Karpas-422 (cell line): ENCODE measurements around the gene OBSCN. TPM values are rescaled to one million over a fixed set of nuclear protein-coding genes. Genes with fewer than 3 reads are reported as not detected.

ENCODE experiments used
- DNase-seq: peaks from one replicate; pipeline ENCODE4 v3.0.0-alpha.2; 2015
- H2AFZ ChIP-seq: fragments of 200-600 bp; sonication (generic); 2 replicates; pipeline ENCODE4 v1.6.1; 2014; ENCODE audit warnings: antibody characterized with exemption, low read length, mixed read lengths
- H3K27ac ChIP-seq: fragments of 200-600 bp; sonication (generic); 2 replicates; pipeline ENCODE4 v1.5.1; 2014; ENCODE audit warnings: mild to moderate bottlenecking, low read length, moderate library complexity
- H3K27me3 ChIP-seq: fragments of 200-600 bp; sonication (generic); 2 replicates; pipeline ENCODE4 v1.6.1; 2014; ENCODE audit warnings: low read length, mixed read lengths
- H3K36me3 ChIP-seq: fragments of 200-600 bp; sonication (generic); 2 replicates; pipeline ENCODE4 v1.6.1; 2014; ENCODE audit warnings: low read length, mixed read lengths; ENCODE audit not compliant: insufficient read depth
- H3K4me1 ChIP-seq: fragments of 200-600 bp; sonication (generic); 2 replicates; pipeline ENCODE4 v1.6.1; 2014; ENCODE audit warnings: mild to moderate bottlenecking, low read length, mixed read lengths
- H3K4me2 ChIP-seq: fragments of 200-600 bp; sonication (generic); 2 replicates; pipeline ENCODE4 v1.6.1; 2014; ENCODE audit warnings: low read length, low read depth, mild to moderate bottlenecking; ENCODE audit not compliant: poor library complexity, severe bottlenecking
- H3K4me3 ChIP-seq: fragments of 200-600 bp; sonication (generic); 2 replicates; pipeline ENCODE4 v1.5.1; 2014; ENCODE audit warnings: mild to moderate bottlenecking, antibody characterized with exemption, low read length, mixed read lengths
- H3K79me2 ChIP-seq: fragments of 200-600 bp; sonication (generic); 2 replicates; pipeline ENCODE4 v1.6.1; 2014; ENCODE audit warnings: mild to moderate bottlenecking, low read length, mixed read lengths
- H3K9ac ChIP-seq: fragments of 200-600 bp; sonication (generic); 2 replicates; pipeline ENCODE4 v1.6.0; 2014; ENCODE audit warnings: low read length
- H3K9me2 ChIP-seq: fragments of 200-600 bp; sonication (generic), shearing (Covaris generic); replicated peaks from 2 replicates; pipeline ENCODE4 v1.6.0; 2014; ENCODE audit warnings: mild to moderate bottlenecking, low read length, moderate library complexity; ENCODE audit not compliant: insufficient read depth
- H3K9me3 ChIP-seq: fragments of 300-700, 200-600 bp; sonication (generic); 2 replicates; pipeline ENCODE4 v1.6.1; 2014; ENCODE audit warnings: low read length, mixed read lengths
- H4K20me1 ChIP-seq: fragments of 200-600 bp; sonication (generic); 2 replicates; pipeline ENCODE4 v1.6.1; 2014; ENCODE audit warnings: mild to moderate bottlenecking, antibody characterized with exemption, low read length, low read depth; ENCODE audit not compliant: insufficient read depth
- total RNA-seq: library from RNA; depleted of rRNA; stranded (reverse); fragments of >200 nt; shearing (Covaris generic); gene quantifications from 2 replicates; pipeline ENCODE4 v1.2.3, GENCODE V29; 2014; ENCODE audit warnings: low replicate concordance

OBSCN gene
- total RNA-seq, 1 experiment from 2014 or later, result 17.5 TPM

GRCh38 chr1:228351850-228352249, 144.0 kb downstream of the OBSCN start:
- no peak overlapping the region for H3K4me3 ChIP-seq
- H3K36me3 ChIP-seq, result no peaks in the 10 kb centered on the region
- no peak for DNase-seq
- no peak overlapping the region for H2AFZ ChIP-seq
- H3K27ac ChIP-seq, result no peak overlapping the region
- no peaks in the 10 kb centered on the region for H3K79me2 ChIP-seq
- no peaks in the 10 kb centered on the region for H3K9me2 ChIP-seq
- H3K27me3 ChIP-seq, result no peaks in the 10 kb centered on the region
- no peaks in the 10 kb centered on the region for H3K9me3 ChIP-seq
- H4K20me1 ChIP-seq, result no peaks in the 10 kb centered on the region
- H3K9ac ChIP-seq, result no peak overlapping the region
- H3K4me1 ChIP-seq, result no peaks in the 10 kb centered on the region
- no peak overlapping the region for H3K4me2 ChIP-seq

GRCh38 chr1:228352677-228353481, 145.0 kb downstream of the OBSCN start:
- Histone ChIP-seq H3K4me1 (no peaks in the 10 kb centered on the region), H3K9me3 (no peaks in the 10 kb centered on the region), H2AFZ (no peak overlapping the region), H3K27me3 (no peaks in the 10 kb centered on the region), H3K9me2 (no peaks in the 10 kb centered on the region), H3K9ac (no peak overlapping the region), H3K36me3 (no peaks in the 10 kb centered on the region), H3K4me2 (no peak overlapping the region), H3K4me3 (no peak overlapping the region), H3K27ac (no peak overlapping the region), H3K79me2 (no peaks in the 10 kb centered on the region), H4K20me1 (no peaks in the 10 kb centered on the region)
- DNase-seq, result no peak

GRCh38 chr1:228353601-228354371, 145.9 kb downstream of the OBSCN start:
- Histone ChIP-seq H3K9me2 (no peaks in the 10 kb centered on the region), H3K27ac (no peak overlapping the region), H2AFZ (no peak overlapping the region), H3K79me2 (no peaks in the 10 kb centered on the region), H3K4me2 (no peak overlapping the region), H4K20me1 (no peaks in the 10 kb centered on the region), H3K4me1 (no peaks in the 10 kb centered on the region), H3K9me3 (no peaks in the 10 kb centered on the region), H3K9ac (no peak overlapping the region), H3K4me3 (no peak overlapping the region), H3K36me3 (no peaks in the 10 kb centered on the region), H3K27me3 (no peaks in the 10 kb centered on the region)
- DNase-seq, result no peak

GRCh38 chr1:228354390-228355320, 146.8 kb downstream of the OBSCN start:
- no peaks in the 10 kb centered on the region for H3K27me3 ChIP-seq
- H3K79me2 ChIP-seq, result no peaks in the 10 kb centered on the region
- H3K36me3 ChIP-seq, result no peaks in the 10 kb centered on the region
- H3K9ac ChIP-seq, result no peak overlapping the region
- H3K9me2 ChIP-seq, result no peaks in the 10 kb centered on the region
- no peaks in the 10 kb centered on the region for H3K9me3 ChIP-seq
- H3K4me3 ChIP-seq, result no peak overlapping the region
- no peaks in the 10 kb centered on the region for H3K4me1 ChIP-seq
- no peak overlapping the region for H3K27ac ChIP-seq
- no peak overlapping the region for H3K4me2 ChIP-seq
- H4K20me1 ChIP-seq, result no peaks in the 10 kb centered on the region
- H2AFZ ChIP-seq, result no peak overlapping the region
- no peak for DNase-seq

GRCh38 chr1:228356897-228357680, 149.2 kb downstream of the OBSCN start:
- Histone ChIP-seq H3K9ac (no peak overlapping the region), H3K4me3 (no peak overlapping the region), H3K79me2 (no peaks in the 10 kb centered on the region), H3K4me2 (no peak overlapping the region), H4K20me1 (no peaks in the 10 kb centered on the region), H3K4me1 (no peaks in the 10 kb centered on the region), H3K36me3 (no peaks in the 10 kb centered on the region), H2AFZ (no peak overlapping the region), H3K9me3 (no peaks in the 10 kb centered on the region), H3K27ac (no peak overlapping the region), H3K9me2 (no peaks in the 10 kb centered on the region), H3K27me3 (no peaks in the 10 kb centered on the region)
- DNase-seq, result no peak

- H4K20me1 ChIP-seq, result no peaks in the 10 kb centered on the region
- no peaks in the 10 kb centered on the region for H3K79me2 ChIP-seq
- no peak overlapping the region for H3K4me3 ChIP-seq
- no peak overlapping the region for H3K4me2 ChIP-seq
- no peaks in the 10 kb centered on the region for H3K36me3 ChIP-seq
- H3K4me1 ChIP-seq, result no peaks in the 10 kb centered on the region
- no peaks in the 10 kb centered on the region for H3K27me3 ChIP-seq
- H3K9me2 ChIP-seq, result no peaks in the 10 kb centered on the region
- no peak for DNase-seq
- H3K9ac ChIP-seq, result no peak overlapping the region
- no peak overlapping the region for H3K27ac ChIP-seq
- H2AFZ ChIP-seq, result no peak overlapping the region
- no peaks in the 10 kb centered on the region for H3K9me3 ChIP-seq
These were observed 150.4 kb downstream of the OBSCN start for GRCh38 chr1:228358039-228358763.
